Retinal pigment epithelial cell (primary cell): ENCODE measurements around the gene ZNF19.

Source experiments
- DNase-seq: peaks from one replicate; pipeline ENCODE4 v3.0.0-alpha.2; 2010; ENCODE audit warnings: low read depth
- H3K4me3 ChIP-seq: 2 replicates; pipeline ENCODE4 v1.5.1; 2011; ENCODE audit warnings: mild to moderate bottlenecking, low read length, control low read depth, moderate library complexity
- TF ChIP-seq, protein P1 (sequence below): conservative IDR thresholded peaks from 2 replicates; pipeline ENCODE4 v1.5.1; 2011; ENCODE audit warnings: low read depth, low read length, control low read depth, inconsistent platforms

ZNF19 gene

GRCh38 chr16:71431991-71432390 is 57.1 kb downstream of the ZNF19 start:
- TF ChIP-seq, protein P1, sequence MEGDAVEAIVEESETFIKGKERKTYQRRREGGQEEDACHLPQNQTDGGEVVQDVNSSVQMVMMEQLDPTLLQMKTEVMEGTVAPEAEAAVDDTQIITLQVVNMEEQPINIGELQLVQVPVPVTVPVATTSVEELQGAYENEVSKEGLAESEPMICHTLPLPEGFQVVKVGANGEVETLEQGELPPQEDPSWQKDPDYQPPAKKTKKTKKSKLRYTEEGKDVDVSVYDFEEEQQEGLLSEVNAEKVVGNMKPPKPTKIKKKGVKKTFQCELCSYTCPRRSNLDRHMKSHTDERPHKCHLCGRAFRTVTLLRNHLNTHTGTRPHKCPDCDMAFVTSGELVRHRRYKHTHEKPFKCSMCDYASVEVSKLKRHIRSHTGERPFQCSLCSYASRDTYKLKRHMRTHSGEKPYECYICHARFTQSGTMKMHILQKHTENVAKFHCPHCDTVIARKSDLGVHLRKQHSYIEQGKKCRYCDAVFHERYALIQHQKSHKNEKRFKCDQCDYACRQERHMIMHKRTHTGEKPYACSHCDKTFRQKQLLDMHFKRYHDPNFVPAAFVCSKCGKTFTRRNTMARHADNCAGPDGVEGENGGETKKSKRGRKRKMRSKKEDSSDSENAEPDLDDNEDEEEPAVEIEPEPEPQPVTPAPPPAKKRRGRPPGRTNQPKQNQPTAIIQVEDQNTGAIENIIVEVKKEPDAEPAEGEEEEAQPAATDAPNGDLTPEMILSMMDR = no peak
- DNase-seq = no peak
- no peak overlapping the region for H3K4me3 ChIP-seq

- no peak for DNase-seq
- TF ChIP-seq, protein P1 = no peak
- no peak overlapping the region for H3K4me3 ChIP-seq
These were observed 57.9 kb downstream of the ZNF19 start for GRCh38 chr16:71431176-71431575.

DNA sequence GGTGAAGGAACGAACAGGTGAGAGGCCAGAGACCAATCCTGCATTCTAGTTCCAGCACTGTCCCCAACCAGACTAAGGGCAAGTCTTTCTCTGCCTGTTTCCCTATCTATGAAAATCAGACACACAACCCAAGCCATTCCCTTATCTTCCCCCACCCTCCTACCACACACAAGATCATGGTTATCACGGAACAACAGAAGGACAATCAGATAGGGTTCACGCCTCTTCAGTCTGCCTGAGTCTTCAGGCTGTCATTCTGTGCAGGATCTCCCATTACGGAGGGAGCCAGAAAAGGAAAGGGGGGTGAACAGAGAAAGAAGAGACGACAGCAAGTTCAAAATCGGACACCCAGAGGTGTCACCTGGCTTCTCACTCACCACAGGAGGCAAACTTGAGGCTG is 58.4 kb downstream of the ZNF19 start:
- no peak for DNase-seq
- H3K4me3 ChIP-seq = no peak overlapping the region
- TF ChIP-seq, protein P1 = no peak

GRCh38 chr16:71429581-71429980 is 59.5 kb downstream of the ZNF19 start:
- TF ChIP-seq, protein P1 = no peak
- no peak for DNase-seq
- no peak overlapping the region for H3K4me3 ChIP-seq

- no peak for DNase-seq
- TF ChIP-seq, protein P1 = no peak
- H3K4me3 ChIP-seq = no peak overlapping the region
These were observed 60.2 kb downstream of the ZNF19 start for GRCh38 chr16:71428883-71429282.

GRCh38 chr16:71428385-71428784 is 60.7 kb downstream of the ZNF19 start:
- no peak for DNase-seq
- TF ChIP-seq, protein P1 = no peak
- H3K4me3 ChIP-seq = no peak overlapping the region

DNA sequence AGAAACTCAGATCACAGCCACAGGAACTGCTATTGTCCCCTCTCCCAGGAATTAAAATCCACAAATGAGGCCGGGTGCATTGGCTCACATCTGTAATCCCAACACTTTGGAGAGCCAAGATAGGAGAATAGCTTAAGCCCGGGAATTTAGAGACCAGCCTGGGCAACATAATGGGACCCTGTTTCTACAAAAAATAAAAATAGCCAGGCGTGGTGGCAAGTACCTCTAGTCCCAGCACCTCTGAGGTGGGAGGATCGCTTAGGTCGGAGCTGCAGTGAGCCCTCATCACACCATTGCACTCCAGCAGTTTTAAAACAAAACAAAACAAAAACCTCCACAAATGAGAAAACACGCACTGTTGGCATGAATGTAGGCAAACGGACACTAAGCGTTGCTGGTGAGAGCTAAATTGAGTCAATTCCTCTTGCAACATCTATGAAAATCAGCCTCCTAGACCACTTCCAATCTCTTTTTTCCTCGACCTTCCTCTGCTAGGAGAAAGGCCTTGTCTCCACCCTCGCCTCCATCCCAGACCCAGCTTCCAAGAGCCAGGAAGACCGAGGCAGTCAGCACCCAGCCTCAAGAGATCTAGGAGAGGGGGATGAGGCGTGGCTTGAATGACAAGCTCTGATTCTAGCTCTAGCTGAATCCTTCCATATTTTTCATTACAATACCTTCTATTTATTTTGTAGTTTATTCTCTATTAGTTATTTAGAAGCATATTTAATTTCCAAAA is 62.1 kb downstream of the ZNF19 start:
- no peak for DNase-seq
- H3K4me3 ChIP-seq = no peak overlapping the region
- TF ChIP-seq, protein P1 = no peak
